GM18498 (cell line): ENCODE measurements around the gene AGAP1.

Experiments used
- ATAC-seq: cut with Tn5 transposase; IDR thresholded peaks from one replicate; pipeline ENCODE4 v1.9.1; 2021; ENCODE audit warnings: mild to moderate bottlenecking, moderate library complexity; ENCODE audit not compliant: unreplicated experiment

Gene AGAP1

GRCh38 chr2:235780401-235780800, 286.6 kb downstream of the AGAP1 start:
- no peak for ATAC-seq

- ATAC-seq, result no peak
Observed at GRCh38 chr2:235781775-235782174, 287.9 kb downstream of the AGAP1 start.

- no peak for ATAC-seq
Observed at GRCh38 chr2:235784788-235785187, 290.9 kb downstream of the AGAP1 start.

- no peak for ATAC-seq
Observed at GRCh38 chr2:235789552-235789951, 295.7 kb downstream of the AGAP1 start.

- ATAC-seq, result no peak
Observed at GRCh38 chr2:235793163-235793752, 299.4 kb downstream of the AGAP1 start.

- no peak for ATAC-seq
Observed at GRCh38 chr2:235799281-235799680, 305.4 kb downstream of the AGAP1 start.

GRCh38 chr2:235802542-235802941, 308.7 kb downstream of the AGAP1 start:
- ATAC-seq, result no peak

GRCh38 chr2:235803028-235803427, 309.2 kb downstream of the AGAP1 start:
- no peak for ATAC-seq

GRCh38 chr2:235804676-235805075, 310.8 kb downstream of the AGAP1 start:
- no peak for ATAC-seq

GRCh38 chr2:235806986-235807750, 313.3 kb downstream of the AGAP1 start:
- no peak for ATAC-seq

- ATAC-seq, result no peak
Observed at GRCh38 chr2:235808366-235808765, 314.5 kb downstream of the AGAP1 start.

GRCh38 chr2:235810252-235810651, 316.4 kb downstream of the AGAP1 start:
- ATAC-seq, result no peak

GRCh38 chr2:235810846-235811245, 317.0 kb downstream of the AGAP1 start:
- ATAC-seq, result no peak

- ATAC-seq, result no peak
Observed at GRCh38 chr2:235811446-235812184, 317.8 kb downstream of the AGAP1 start.

GRCh38 chr2:235812185-235812665, 318.4 kb downstream of the AGAP1 start:
- no peak for ATAC-seq

- ATAC-seq, result no peak
Observed at GRCh38 chr2:235813398-235813797, 319.6 kb downstream of the AGAP1 start.

- no peak for ATAC-seq
Observed at GRCh38 chr2:235820571-235820970, 326.7 kb downstream of the AGAP1 start.

GRCh38 chr2:235824331-235824730, 330.5 kb downstream of the AGAP1 start:
- ATAC-seq, result no peak

- ATAC-seq, result no peak
Observed at GRCh38 chr2:235825946-235826345, 332.1 kb downstream of the AGAP1 start.

- no peak for ATAC-seq
Observed at GRCh38 chr2:235826826-235827225, 333.0 kb downstream of the AGAP1 start.

GRCh38 chr2:235827585-235827992, 333.7 kb downstream of the AGAP1 start:
- no peak for ATAC-seq

GRCh38 chr2:235829726-235830125, 335.9 kb downstream of the AGAP1 start:
- no peak for ATAC-seq
